Measurements from ENCODE around the gene RHEB. TPM values are rescaled to one million over a fixed set of nuclear protein-coding genes. Genes with fewer than 3 reads are reported as not detected.

Gene RHEB
- total RNA-seq, 1 experiment from 2014 or later: 156 TPM

DNA sequence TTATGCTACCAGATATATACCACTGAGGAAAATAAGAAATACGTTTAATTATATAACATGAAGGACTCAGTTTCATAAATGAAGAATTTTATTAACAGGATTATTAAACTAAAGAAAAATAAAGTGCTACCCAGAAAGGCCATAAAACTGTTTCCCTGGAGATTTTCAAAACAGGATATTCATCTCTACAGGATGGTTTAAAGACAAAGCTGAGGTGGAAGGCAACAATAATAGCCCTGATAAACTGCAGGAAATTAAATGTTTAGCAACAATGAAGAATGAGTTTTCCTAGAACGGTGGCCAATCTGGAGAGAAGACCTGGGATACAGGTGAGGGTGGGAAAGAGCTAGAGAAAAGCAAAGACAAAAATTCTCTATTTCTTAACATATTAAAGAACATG is 11.9 kb downstream of the RHEB start:
- peaks cover 12% of the 10 kb centered on the region for H3K4me1 Mint-ChIP-seq (ENCODE audit: low read depth, unreplicated experiment)
- POLR2A ChIA-PET: interaction anchor here (1.4 kb wide), 1 partner anchor 12 kb away, joined by 4 read pairs; the partner anchor contains the start of gene RHEB
- intact Hi-C loops (cut with micrococcal nuclease; ENCODE audit: unreplicated experiment): no loop called here
- CTCF ChIA-PET: interaction anchor here (0.7 kb wide), 1 partner anchor 178 kb away, joined by 3 read pairs; no protein-coding TSS in a partner anchor
- Histone ChIP-seq H3K4me3 (ENCODE audit: low read depth, low read length) (no peak overlapping the region), H3K4me1 (peaks cover 10% of the 10 kb centered on the region; the same call in 1 of the 2 replicates), H3K36me3 (ENCODE audit: control insufficient read depth, insufficient read depth, low read length) (no peaks in the 10 kb centered on the region), H3K27me3 (replicated peaks; ENCODE audit: control insufficient read depth, insufficient read depth, low read length) (no peaks in the 10 kb centered on the region), H3K9me3 (no peaks in the 10 kb centered on the region)
- peaks cover 9% of the 10 kb centered on the region for H3K36me3 Mint-ChIP-seq (ENCODE audit: insufficient read depth, unreplicated experiment)
- no peak overlapping the region for H3K4me3 Mint-ChIP-seq (ENCODE audit: unreplicated experiment)
- no TSS peak for BruUV-seq (replicated peaks)
- DNase-seq: no peak
- H3K27me3 Mint-ChIP-seq (ENCODE audit: insufficient read depth, unreplicated experiment): no peaks in the 10 kb centered on the region
- H3K27ac Mint-ChIP-seq (ENCODE audit: unreplicated experiment): no peak overlapping the region
- no peaks in the 10 kb centered on the region for H3K9me3 Mint-ChIP-seq (ENCODE audit: unreplicated experiment)
- TF ChIP-seq, protein P1, sequence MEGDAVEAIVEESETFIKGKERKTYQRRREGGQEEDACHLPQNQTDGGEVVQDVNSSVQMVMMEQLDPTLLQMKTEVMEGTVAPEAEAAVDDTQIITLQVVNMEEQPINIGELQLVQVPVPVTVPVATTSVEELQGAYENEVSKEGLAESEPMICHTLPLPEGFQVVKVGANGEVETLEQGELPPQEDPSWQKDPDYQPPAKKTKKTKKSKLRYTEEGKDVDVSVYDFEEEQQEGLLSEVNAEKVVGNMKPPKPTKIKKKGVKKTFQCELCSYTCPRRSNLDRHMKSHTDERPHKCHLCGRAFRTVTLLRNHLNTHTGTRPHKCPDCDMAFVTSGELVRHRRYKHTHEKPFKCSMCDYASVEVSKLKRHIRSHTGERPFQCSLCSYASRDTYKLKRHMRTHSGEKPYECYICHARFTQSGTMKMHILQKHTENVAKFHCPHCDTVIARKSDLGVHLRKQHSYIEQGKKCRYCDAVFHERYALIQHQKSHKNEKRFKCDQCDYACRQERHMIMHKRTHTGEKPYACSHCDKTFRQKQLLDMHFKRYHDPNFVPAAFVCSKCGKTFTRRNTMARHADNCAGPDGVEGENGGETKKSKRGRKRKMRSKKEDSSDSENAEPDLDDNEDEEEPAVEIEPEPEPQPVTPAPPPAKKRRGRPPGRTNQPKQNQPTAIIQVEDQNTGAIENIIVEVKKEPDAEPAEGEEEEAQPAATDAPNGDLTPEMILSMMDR (IDR thresholded peaks at IDR 0.05; ENCODE audit: insufficient read depth in 1 of 2, low read depth in 1 of 2, low read length in 1 of 2, severe bottlenecking in 1 of 2, unreplicated experiment in 1 of 2): no peak

DNA sequence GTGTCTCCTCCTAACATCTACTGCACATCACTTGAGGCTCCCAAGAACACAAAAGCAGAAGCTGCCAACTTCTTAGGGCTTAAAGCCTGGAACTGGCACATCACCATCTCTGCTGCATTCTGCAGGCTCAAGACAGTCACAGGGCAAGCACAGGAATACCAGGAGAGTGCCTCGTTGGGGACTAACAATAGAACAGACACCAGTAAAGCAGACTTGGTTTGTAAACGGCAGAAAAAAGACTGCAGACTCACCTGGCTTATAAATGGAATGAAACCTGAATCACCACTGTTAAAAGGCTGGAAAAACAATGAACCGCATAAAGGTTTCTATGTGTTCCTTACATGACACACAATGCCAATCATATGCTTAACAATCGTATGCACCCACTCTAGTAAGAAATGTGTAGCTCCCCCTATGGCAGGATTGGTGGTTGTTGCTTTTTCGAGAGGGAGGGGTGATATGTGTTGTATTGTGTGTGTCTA is 12.8 kb downstream of the RHEB start:
- Mint-ChIP-seq H3K4me1 (ENCODE audit: low read depth, unreplicated experiment) (peaks cover 12% of the 10 kb centered on the region), H3K36me3 (ENCODE audit: insufficient read depth, unreplicated experiment) (peaks cover 9% of the 10 kb centered on the region), H3K4me3 (ENCODE audit: unreplicated experiment) (no peak overlapping the region), H3K9me3 (ENCODE audit: unreplicated experiment) (no peaks in the 10 kb centered on the region), H3K27me3 (ENCODE audit: insufficient read depth, unreplicated experiment) (no peaks in the 10 kb centered on the region), H3K27ac (ENCODE audit: unreplicated experiment) (no peak overlapping the region)
- no peaks in the 10 kb centered on the region for H3K36me3 ChIP-seq (ENCODE audit: control insufficient read depth, insufficient read depth, low read length)
- intact Hi-C loops (cut with micrococcal nuclease; ENCODE audit: unreplicated experiment): no loop called here
- no peak for DNase-seq
- POLR2A ChIA-PET: interaction anchor here (0.6 to 1.4 kb wide), 2 partner anchors 11 to 13 kb away, joined by 3 to 4 read pairs; partner anchors contain the start of gene RHEB
- TF ChIP-seq, protein P1 (IDR thresholded peaks at IDR 0.05; ENCODE audit: insufficient read depth in 1 of 2, low read depth in 1 of 2, low read length in 1 of 2, severe bottlenecking in 1 of 2, unreplicated experiment in 1 of 2): peak in 1 of 2 experiments; percentile 10
- H3K4me1 ChIP-seq: peaks cover 15% of the 10 kb centered on the region; the same call in 1 of the 2 replicates
- H3K4me3 ChIP-seq (ENCODE audit: low read depth, low read length): no peak overlapping the region
- CTCF ChIA-PET: no interaction called here
- BruUV-seq (replicated peaks): no TSS peak
- no peaks in the 10 kb centered on the region for H3K27me3 ChIP-seq (replicated peaks; ENCODE audit: control insufficient read depth, insufficient read depth, low read length)
- no peaks in the 10 kb centered on the region for H3K9me3 ChIP-seq

DNA sequence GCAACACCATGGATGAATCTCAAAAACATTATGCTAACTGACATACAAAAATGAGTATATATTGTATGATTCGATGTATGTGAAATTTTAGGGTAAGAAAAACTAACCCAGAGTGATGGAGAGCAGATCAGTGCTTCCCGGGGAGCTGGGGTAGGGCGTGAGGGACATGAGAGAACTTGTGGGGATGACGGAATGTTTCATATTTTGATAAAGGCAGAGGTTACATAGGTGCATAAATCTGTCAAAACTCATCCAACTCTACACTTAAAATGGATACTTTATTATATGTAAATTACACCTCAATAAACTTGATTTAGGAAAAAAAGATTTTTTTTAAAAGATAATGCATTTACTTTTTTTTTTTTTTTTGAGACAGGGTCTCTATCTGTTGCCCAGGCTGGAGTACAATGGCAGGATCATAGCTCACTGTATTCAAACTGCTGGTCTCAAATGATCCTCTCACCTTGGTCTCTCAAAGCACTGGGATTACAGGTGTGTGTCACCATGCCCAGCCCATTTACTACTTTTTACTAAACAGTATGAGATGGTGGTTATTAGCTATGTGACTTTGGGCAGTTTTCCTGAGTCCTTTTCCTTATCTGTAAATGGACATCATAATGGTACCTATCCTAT is 13.7 kb downstream of the RHEB start:
- H3K4me3 ChIP-seq (ENCODE audit: low read depth, low read length): no peak overlapping the region
- POLR2A ChIA-PET: interaction anchor here (1.4 kb wide), 1 partner anchor 14 kb away, joined by 4 read pairs; the partner anchor contains the start of gene RHEB
- H3K36me3 ChIP-seq (ENCODE audit: control insufficient read depth, insufficient read depth, low read length): no peaks in the 10 kb centered on the region
- H3K27me3 ChIP-seq (replicated peaks; ENCODE audit: control insufficient read depth, insufficient read depth, low read length): no peaks in the 10 kb centered on the region
- TF ChIP-seq, protein P1 (IDR thresholded peaks at IDR 0.05; ENCODE audit: insufficient read depth in 1 of 2, low read depth in 1 of 2, low read length in 1 of 2, severe bottlenecking in 1 of 2, unreplicated experiment in 1 of 2): no peak
- H3K9me3 ChIP-seq: no peaks in the 10 kb centered on the region
- DNase-seq: no peak
- Mint-ChIP-seq H3K36me3 (ENCODE audit: insufficient read depth, unreplicated experiment) (peaks cover 6% of the 10 kb centered on the region), H3K4me1 (ENCODE audit: low read depth, unreplicated experiment) (peaks cover 8% of the 10 kb centered on the region), H3K4me3 (ENCODE audit: unreplicated experiment) (no peak overlapping the region), H3K27me3 (ENCODE audit: insufficient read depth, unreplicated experiment) (no peaks in the 10 kb centered on the region), H3K27ac (ENCODE audit: unreplicated experiment) (no peak overlapping the region), H3K9me3 (ENCODE audit: unreplicated experiment) (no peaks in the 10 kb centered on the region)
- BruUV-seq (replicated peaks): no TSS peak
- CTCF ChIA-PET: no interaction called here
- peaks cover 18% of the 10 kb centered on the region for H3K4me1 ChIP-seq
- intact Hi-C loops (cut with micrococcal nuclease; ENCODE audit: unreplicated experiment): no loop called here

Data from Caco-2 (cell line).